Activated T-helper 1 cell treated with Interleukin-2 at 50 U/mL for 16 hours (primary cell): ENCODE measurements around the gene ZFAND2A.
"Not testable (repeated sequence)": the region's sequence is repeated elsewhere in the genome, so short reads cannot be mapped to it uniquely, and the experiment has no call there.

Experiments
- DNase-seq: peaks from one replicate; pipeline ENCODE4 v3.0.0-alpha.2; 2020; ENCODE audit warnings: low read depth

Gene ZFAND2A

GRCh38 chr7:1151156-1151555, 8.8 kb downstream of the ZFAND2A start:
- no peak for DNase-seq

GRCh38 chr7:1150400-1151002, 9.5 kb downstream of the ZFAND2A start:
- no peak for DNase-seq

GRCh38 chr7:1149351-1149794, 10.6 kb downstream of the ZFAND2A start:
- no peak for DNase-seq

GRCh38 chr7:1147873-1148272, 12.1 kb downstream of the ZFAND2A start:
- not testable (repeated sequence) for DNase-seq

GRCh38 chr7:1144269-1144771, 15.7 kb downstream of the ZFAND2A start:
- no peak for DNase-seq

- DNase-seq: not testable (repeated sequence)
Measured at GRCh38 chr7:1143031-1143430, 17.0 kb downstream of the ZFAND2A start.

- DNase-seq: no peak
Measured at GRCh38 chr7:1142051-1142635, 17.9 kb downstream of the ZFAND2A start.

GRCh38 chr7:1141651-1142050, 18.3 kb downstream of the ZFAND2A start:
- no peak for DNase-seq

- DNase-seq: no peak
Measured at GRCh38 chr7:1140476-1141104, 19.4 kb downstream of the ZFAND2A start.

GRCh38 chr7:1137517-1138167, 22.4 kb downstream of the ZFAND2A start:
- DNase-seq: no peak

- DNase-seq: no peak
Measured at GRCh38 chr7:1136841-1137516, 23.0 kb downstream of the ZFAND2A start.

GRCh38 chr7:1134951-1135350, 25.0 kb downstream of the ZFAND2A start:
- DNase-seq: no peak

- no peak for DNase-seq
Measured at GRCh38 chr7:1131471-1132265, 28.3 kb downstream of the ZFAND2A start.

- no peak for DNase-seq
Measured at GRCh38 chr7:1130021-1130990, 29.7 kb downstream of the ZFAND2A start.

- no peak for DNase-seq
Measured at GRCh38 chr7:1129431-1129830, 30.6 kb downstream of the ZFAND2A start.

- DNase-seq: no peak
Measured at GRCh38 chr7:1127001-1127400, 33.0 kb downstream of the ZFAND2A start.

GRCh38 chr7:1125603-1125969, 34.4 kb downstream of the ZFAND2A start:
- DNase-seq: no peak

GRCh38 chr7:1124816-1125602, 35.0 kb downstream of the ZFAND2A start:
- no peak for DNase-seq

- no peak for DNase-seq
Measured at GRCh38 chr7:1124164-1124563, 35.8 kb downstream of the ZFAND2A start.
